ENCODE measurements around the gene APOC3. TPM values are rescaled to one million over a fixed set of nuclear protein-coding genes. Genes with fewer than 3 reads are reported as not detected.
"Not testable (repeated sequence)": the region's sequence is repeated elsewhere in the genome, so short reads cannot be mapped to it uniquely, and the experiment has no call there.

The APOC3 gene
- polyA plus RNA-seq, 3 donors: 5.2 to 15.8 (median 5.4) TPM

- no peak for DNase-seq (ENCODE audit: extremely low read depth in 1 of 11, low read depth in 9 of 11, low spot score in 4 of 11)
These were observed 34.9 kb upstream of the APOC3 start for GRCh38 chr11:116794851-116795250.

GRCh38 chr11:116796548-116796947, 33.2 kb upstream of the APOC3 start:
- DNase-seq (ENCODE audit: extremely low read depth in 1 of 11, low read depth in 9 of 11, low spot score in 4 of 11): no peak

GRCh38 chr11:116797816-116798215, 31.9 kb upstream of the APOC3 start:
- DNase-seq (ENCODE audit: extremely low read depth in 1 of 11, low read depth in 9 of 11, low spot score in 4 of 11): no peak

- no peak for DNase-seq (ENCODE audit: extremely low read depth in 1 of 11, low read depth in 9 of 11, low spot score in 4 of 11)
These were observed 31.3 kb upstream of the APOC3 start for GRCh38 chr11:116798368-116798767.

GRCh38 chr11:116800610-116801009, 29.1 kb upstream of the APOC3 start:
- no peak for DNase-seq (ENCODE audit: extremely low read depth in 1 of 11, low read depth in 9 of 11, low spot score in 4 of 11)

- DNase-seq (ENCODE audit: extremely low read depth in 1 of 11, low read depth in 9 of 11, low spot score in 4 of 11): not testable (repeated sequence)
These were observed 28.0 kb upstream of the APOC3 start for GRCh38 chr11:116801662-116802061.

GRCh38 chr11:116804001-116804400, 25.7 kb upstream of the APOC3 start:
- no peak for DNase-seq (ENCODE audit: extremely low read depth in 1 of 11, low read depth in 9 of 11, low spot score in 4 of 11)

- no peak for DNase-seq (ENCODE audit: extremely low read depth in 1 of 11, low read depth in 9 of 11, low spot score in 4 of 11)
These were observed 22.0 kb upstream of the APOC3 start for GRCh38 chr11:116807601-116808261.

- DNase-seq (ENCODE audit: extremely low read depth in 1 of 11, low read depth in 9 of 11, low spot score in 4 of 11): no peak
These were observed 21.2 kb upstream of the APOC3 start for GRCh38 chr11:116808262-116809175.

- DNase-seq (ENCODE audit: extremely low read depth in 1 of 11, low read depth in 9 of 11, low spot score in 4 of 11): no peak
These were observed 18.5 kb upstream of the APOC3 start for GRCh38 chr11:116811194-116811593.

- no peak for DNase-seq (ENCODE audit: extremely low read depth in 1 of 11, low read depth in 9 of 11, low spot score in 4 of 11)
These were observed 17.6 kb upstream of the APOC3 start for GRCh38 chr11:116812109-116812508.

- DNase-seq (ENCODE audit: extremely low read depth in 1 of 11, low read depth in 9 of 11, low spot score in 4 of 11): no peak
These were observed 16.5 kb upstream of the APOC3 start for GRCh38 chr11:116813170-116813569.

- no peak for DNase-seq (ENCODE audit: extremely low read depth in 1 of 11, low read depth in 9 of 11, low spot score in 4 of 11)
These were observed 15.8 kb upstream of the APOC3 start for GRCh38 chr11:116813781-116814471.

- no peak for DNase-seq (ENCODE audit: extremely low read depth in 1 of 11, low read depth in 9 of 11, low spot score in 4 of 11)
These were observed 15.2 kb upstream of the APOC3 start for GRCh38 chr11:116814502-116814901.

GRCh38 chr11:116819049-116819448, 10.7 kb upstream of the APOC3 start:
- no peak for DNase-seq (ENCODE audit: extremely low read depth in 1 of 11, low read depth in 9 of 11, low spot score in 4 of 11)

- DNase-seq (ENCODE audit: extremely low read depth in 1 of 11, low read depth in 9 of 11, low spot score in 4 of 11): no peak
These were observed 8.4 kb upstream of the APOC3 start for GRCh38 chr11:116821050-116821918.

GRCh38 chr11:116822575-116822974, 7.1 kb upstream of the APOC3 start:
- DNase-seq (ENCODE audit: extremely low read depth in 1 of 11, low read depth in 9 of 11, low spot score in 4 of 11): no peak

GRCh38 chr11:116823031-116823843, 6.5 kb upstream of the APOC3 start, which contains the start of gene APOA4:
Gene APOA4, minus strand, starts transcription at chr11:116823304. Its CDS starts 113 bp downstream, at chr11:116823191.
- no peak for DNase-seq (ENCODE audit: extremely low read depth in 1 of 11, low read depth in 9 of 11, low spot score in 4 of 11)
